GM19467 (cell line): ENCODE data around the gene CDC42BPA.

ENCODE experiments used
- ATAC-seq: cut with Tn5 transposase; IDR thresholded peaks from one replicate; pipeline ENCODE4 v1.9.1; 2021; ENCODE audit warnings: mild to moderate bottlenecking, moderate library complexity; ENCODE audit not compliant: unreplicated experiment

CDC42BPA gene

DNA sequence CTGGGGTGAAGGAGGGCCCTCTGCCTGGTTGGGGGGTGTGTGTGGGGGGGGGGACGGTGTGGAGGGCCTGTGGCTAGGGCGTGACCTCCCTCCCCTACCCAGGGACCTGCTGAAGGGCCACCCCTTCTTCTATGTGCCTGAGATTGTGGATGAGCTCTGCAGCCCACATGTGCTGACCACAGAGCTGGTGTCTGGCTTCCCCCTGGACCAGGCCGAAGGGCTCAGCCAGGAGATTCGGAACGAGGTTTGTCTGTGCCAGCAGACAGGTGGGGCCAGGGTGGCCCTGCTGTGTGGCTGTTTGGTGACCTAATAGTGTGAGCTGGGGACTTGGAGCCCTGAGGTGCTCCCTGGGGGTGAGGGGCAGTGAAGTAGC, 334.3 kb downstream of the CDC42BPA start:
- ATAC-seq = no peak

DNA sequence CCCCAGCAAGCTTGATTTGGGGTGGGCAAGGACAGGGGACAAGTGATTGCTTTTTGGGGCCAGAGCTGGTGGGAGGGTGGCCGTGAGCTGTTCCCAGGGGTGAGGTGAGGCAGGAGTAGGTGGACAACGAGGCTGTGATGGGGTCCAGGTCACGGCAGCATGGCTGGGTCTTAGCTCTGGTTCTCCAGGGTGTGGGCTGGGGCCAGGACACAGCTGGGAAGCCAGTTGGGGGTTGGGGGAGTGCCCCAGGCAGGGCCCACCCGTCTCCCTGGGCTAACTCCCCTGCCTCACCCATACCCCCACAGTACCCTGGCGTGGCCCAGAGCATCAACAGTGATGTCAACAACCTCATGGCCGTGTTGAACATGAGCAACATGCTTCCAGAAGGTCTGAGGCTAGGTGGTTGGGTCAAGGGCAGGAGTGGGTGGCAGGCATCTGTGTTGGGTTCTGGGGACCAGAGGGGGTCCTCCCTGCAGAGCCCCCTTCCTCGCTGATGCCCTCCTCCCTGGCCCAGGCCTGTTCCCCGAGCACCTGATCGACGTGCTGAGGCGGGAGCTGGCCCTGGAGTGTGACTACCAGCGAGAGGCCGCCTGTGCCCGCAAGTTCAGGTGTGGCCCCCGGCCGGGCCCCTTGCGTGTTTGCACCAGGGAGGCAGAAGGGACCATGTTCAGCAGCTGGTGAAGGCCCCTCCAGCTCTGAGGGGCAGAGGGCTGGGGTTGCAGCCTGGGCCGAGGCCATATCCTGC, 334.9 kb downstream of the CDC42BPA start:
- ATAC-seq = no peak

DNA sequence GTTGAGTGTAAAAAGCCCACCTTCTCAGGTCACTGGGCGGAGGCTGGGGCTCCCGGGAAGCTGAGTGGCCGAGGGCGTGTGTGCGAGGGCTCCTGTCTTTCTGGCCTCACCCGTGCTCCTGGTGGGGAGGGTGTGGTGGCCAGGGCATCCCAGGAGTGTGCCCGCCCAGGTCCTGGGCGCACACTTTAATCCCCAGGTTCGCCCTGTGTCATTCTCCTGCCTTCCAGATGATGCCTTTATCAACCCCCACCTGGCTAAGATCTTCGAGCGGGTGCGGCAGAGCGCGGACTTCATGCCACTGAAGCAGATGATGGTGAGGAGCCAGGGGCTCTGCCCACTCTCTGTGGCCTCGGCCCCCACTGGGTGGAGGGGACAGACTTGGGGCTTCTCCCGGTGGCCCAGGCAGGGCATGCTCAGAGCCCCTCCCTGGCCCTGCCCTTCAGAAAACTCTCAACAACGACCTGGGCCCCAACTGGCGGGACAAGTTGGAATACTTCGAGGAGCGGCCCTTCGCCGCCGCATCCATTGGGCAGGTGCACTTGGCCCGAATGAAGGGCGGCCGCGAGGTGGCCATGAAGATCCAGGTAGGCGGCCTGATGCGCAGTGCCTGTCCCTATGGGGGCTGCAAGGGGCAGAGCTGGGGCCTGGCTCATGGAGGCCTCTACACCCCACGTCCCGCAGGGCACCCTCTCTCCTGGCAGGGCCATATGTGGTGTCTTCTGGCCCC, 335.7 kb downstream of the CDC42BPA start:
- ATAC-seq = no peak

DNA sequence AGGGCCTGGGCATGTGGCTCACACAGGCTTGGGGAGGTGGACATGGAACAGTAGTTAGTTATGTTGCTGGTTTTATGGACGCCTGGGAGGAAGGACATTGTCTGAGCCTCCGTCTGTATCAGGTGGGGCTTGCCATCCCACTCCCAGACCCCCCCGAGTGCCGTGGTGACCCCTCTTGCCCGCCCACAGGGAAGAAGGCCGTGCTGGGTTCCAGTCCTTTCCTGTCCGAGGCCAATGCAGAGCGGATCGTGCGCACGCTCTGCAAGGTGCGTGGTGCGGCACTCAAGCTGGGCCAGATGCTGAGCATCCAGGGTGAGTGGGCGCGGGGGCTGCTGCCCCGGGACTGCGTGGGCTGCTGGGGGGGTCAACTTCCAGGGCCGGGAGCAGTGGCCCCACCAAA, 336.5 kb downstream of the CDC42BPA start:
- ATAC-seq = no peak

DNA sequence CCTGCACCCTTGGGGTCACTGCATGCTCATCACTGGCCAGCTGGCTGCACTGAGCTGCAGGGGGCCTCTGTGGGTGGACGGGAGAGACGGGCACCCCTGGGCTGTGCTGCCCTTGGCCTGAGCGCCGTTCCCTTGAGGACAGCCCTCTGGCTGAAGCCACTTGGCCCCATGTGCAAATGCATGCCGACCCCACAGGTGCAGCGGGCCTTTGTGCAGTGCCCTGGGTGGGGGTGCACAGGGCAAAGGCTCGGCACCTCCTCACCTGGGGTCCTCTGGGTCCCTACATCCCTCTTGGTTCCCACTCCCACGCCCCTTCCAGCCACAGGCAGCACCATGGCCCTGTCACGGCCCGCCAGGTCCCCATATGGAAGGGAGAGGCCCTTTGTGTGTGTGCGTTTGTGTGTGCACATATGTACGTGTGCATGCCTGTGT, 336.9 kb downstream of the CDC42BPA start:
- no peak for ATAC-seq

DNA sequence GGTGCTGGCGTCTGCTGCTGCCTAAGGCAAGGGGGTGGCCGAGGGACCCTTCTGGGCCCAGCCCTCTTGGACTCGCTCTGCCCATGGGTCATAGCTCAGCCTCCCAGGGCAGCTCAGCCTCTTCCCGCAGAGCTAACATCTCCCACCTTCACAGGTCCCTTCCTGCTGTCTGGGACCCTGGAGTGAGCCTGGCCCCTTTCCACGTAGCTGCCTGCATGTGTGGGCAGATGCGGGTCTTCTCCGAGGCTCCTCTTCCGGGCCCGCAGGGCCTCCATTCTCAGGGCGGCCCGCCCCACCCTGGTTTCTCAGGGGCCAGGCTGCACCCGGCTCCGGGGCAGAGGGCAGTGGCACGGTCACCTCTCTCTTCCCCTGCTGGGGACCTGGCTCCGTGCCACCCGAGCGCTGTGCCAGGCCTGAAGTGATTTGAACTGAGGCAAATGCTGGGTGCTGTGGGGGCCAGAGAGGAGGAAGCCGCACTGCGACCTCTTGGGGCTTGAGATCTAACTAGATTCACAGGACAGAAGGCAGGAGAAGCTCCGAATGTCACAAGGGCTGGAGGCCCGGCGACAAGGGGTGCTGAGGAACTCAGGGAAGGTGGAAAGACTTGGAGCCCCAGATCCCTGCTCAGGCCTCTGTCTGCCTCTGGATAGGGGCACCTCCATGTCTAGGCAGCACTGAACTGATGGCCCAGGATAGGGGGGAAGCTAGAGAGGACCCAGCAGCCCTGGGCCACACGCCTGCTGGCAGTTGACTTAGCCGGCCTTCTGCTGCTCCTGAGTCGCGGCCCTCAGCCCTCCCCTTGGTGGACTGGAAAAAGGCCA, 337.5 kb downstream of the CDC42BPA start:
- ATAC-seq = no peak

DNA sequence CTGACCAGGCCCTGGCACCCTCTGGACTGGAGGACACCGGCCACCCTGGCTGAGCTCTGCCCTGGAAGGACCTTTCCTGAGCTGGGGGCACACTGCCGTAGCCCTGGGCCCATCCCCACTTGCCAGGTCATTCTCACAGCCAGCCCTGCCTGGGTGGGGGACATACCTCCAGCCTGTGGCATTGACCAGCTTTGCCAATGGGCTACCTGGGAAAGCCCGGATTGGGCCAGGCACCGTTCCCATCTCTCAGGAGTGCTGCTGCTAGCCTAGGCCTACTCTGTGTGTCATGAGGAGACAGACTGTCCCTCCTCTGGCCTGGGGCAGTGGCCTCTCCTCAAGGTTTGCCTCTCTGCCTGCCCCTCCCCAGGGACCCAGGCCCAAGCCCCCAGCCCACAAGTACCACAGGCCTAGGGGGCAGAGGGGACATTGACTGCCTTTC, 338.2 kb downstream of the CDC42BPA start:
- no peak for ATAC-seq

DNA sequence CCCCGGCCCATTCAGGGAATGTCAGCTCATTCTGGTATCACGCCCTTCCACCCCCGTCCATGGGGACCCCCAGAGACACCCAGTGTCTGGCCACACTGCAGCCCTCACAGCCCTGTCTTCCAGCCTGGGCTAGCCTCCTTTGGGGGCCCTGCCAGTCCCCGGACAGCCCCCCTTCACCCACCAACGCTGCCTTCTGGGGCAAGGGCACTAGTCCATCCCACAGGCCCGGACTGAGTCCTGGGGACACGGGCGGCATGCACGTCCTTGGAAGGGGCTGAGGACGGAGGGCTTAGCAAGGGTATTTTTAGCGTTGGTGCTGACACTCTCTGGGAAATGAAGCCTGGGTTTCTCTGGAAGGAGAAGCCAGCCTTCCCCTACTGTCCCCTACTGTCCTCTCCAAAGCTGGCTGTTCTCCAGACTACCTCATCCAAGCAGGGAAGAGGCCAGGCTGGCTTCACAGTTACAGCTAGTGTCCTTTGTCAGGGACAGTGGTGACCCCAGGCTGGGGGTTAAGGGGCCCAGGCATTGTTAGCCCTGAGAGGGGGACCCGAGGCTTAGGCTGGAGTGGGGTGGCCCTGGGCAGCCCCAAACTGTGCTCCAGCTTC, 338.7 kb downstream of the CDC42BPA start:
- no peak for ATAC-seq

DNA sequence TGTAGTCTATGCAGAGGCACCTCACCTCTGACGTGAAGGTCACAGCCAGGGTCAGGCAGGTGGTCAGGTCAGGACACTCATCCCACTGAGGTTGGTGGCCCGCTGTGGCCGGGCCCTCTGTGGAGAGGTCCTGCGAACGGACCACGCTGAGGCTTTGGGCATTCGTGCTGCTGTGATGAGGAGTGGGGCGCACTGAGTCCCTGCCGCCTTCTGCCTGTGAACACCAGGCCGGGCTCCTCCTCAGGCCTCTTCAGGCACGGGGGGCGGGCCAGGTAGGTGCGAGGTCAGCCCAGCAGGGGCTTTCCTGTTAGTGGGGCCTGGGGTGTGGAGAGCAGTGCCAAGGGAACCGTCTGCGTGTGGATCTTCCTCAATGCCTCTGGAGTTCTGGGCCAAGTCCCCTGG, 339.2 kb downstream of the CDC42BPA start:
- ATAC-seq = no peak

DNA sequence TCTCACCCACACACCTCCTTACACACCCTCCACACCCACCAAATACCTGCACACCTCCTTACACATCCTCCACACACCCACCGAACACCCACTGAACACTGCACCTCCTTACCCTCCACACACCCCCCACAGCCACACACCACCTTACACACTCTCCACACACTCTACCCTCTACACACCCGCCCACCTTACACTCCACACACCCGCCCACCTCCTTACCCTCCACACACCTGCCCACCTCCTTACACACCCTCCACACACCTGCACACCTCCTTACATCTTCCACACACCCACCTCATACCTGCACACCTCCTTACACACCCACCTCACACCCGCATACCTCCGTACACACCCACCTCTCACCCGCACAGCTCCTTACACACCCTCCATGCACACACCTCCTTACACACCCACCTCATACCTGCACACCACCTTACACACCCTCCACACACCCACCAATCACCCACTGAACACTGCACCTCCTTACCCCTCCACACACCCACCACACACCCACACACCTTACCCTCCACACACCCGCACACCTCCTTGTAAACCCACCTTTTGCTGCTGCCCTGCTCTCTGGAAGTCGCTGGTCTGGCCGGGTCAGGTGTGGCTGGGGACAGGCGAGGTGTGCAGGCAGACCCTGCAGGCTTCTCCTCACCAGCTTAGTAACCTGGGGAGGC, 339.7 kb downstream of the CDC42BPA start:
- no peak for ATAC-seq

DNA sequence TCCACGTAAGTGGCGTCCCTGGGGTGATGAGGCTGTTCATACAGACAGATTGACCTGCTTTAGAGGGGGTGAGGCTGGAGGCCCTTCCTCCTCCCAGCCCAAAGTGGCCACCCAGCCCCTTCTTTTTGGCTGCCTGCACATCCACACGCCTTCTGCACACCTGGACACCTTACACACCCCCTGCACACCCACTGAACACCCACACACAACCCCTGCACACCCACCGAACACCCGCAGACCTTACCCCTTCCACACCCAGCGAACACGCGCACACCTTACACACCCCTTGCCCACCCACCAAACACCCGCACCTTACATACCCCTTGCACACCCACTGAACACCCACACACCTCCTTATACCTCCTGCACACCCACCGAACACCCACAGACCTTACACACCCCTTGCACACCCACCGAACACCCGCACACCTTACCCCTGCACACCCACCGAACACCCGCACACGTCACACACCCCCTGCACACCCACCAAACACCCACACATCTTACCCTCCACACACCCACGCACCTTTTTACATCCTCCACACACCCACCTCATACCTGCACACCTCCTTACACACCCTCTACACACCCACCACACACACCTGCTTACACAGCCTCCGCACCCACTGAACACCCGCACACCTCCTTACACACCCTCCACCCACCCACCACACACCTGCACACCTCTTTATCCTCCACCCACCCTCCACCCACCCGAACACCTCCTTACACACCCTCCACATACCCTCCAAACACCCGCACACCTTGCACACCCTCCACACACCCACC, 340.5 kb downstream of the CDC42BPA start:
- no peak for ATAC-seq

DNA sequence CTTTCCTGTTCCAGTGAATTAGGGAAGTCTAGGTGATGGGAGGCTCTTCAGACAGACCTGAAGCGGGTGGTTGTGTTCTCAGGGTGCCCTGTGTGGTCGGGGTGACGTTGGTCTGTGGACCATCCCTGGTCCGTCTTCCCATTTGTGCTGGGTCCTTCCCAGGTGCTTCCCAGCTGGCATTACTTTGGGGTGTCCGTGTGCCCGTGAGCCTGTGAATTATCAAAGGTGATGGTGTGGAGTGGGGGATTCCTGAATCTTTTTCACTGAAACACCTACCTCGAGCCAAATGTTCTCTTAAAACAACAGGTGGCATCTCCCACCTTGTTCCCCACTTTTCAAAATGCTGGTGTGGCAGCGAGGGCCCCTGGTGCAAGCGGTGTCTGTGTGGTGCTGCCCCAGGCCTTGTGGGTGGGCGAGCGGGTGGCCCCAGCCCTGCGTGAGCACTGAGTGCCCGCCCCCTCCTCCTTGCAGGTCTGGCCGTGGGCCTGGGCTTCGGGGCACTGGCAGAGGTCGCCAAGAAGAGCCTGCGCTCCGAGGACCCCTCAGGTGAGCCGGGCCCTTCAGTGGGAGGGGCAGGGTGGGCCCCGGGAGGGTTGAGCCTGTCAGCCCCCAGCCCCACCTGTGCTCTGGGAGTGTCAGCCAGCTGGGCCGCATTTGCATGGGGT, 341.2 kb downstream of the CDC42BPA start:
- ATAC-seq = no peak

DNA sequence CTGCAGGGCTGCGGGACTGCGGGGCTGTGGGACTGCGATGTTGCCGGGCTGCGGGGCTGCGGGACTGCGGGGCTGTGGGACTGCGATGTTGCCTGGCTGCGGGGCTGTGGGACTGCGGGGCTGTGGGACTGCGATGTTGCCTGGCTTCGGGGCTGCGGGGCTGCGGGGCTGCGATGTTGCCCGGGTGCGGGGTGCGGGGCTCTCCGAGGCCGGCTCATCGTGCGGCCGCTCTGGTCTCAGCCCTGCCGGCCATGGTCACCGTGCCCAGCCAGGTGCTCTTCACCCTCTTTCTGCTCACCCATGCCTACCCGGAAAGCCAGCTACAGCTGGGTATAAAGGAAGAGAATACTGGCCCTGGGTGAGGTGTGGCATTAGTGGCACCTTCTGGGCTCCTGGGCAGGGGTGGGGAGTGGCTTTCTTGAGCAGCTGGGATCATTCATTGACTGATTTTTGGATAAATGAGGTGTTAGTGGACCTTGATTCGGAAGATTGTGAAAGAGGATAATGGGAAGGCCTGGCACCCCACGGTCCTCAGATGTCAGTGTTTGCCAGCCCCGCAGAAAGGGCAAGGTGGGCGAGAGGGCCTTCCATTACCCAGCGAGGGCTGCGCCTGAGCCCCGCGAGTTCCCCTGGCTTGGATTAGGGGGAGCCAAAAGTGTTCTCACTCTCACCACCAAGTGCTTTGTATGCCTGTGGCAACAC, 341.9 kb downstream of the CDC42BPA start:
- no peak for ATAC-seq

DNA sequence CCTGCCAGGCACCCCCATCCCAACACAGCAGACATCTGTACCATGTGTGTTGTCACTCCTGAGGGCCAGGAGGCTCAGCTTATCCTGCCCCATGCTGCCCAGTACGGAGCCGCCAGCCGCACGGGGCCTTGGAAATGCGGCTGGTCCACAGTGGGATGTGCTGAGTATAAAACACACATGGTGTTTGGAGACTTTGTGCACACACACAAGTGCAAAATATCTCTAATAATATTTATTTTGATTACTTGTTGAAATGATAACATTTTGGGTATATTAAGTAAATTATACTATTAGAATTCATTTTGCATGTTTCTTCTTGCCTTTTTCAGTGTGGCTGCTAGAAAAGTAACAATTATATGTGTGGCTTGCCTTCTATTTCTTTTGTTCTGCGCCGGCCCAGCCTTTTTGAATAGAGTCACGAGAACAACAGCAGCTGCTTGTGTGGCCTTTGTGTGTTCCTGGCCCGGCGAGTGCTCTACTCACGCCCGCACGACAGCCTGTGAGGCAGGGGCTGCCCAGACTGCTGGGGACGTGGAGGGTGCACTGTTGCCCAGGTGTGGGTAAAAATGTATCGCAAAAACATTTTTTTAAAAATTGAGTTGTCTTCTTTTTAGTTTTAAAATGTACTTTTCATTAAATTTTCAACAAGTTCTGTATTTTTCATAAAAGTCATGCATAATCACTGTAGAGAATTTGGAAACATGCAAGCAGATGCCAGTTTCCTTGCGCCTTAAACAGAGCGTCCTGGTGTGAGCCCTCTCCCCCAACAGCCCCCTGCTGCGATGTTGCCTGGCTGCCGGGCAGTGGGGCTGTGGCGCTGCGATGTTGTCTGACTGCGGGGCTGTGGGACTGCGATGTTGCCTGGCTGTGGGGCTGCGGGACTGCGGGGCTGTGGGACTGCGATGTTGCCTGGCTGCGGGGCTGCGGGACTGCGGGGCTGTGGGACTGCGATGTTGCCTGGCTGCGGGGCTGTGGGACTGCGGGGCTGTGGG, 342.7 kb downstream of the CDC42BPA start:
- no peak for ATAC-seq

DNA sequence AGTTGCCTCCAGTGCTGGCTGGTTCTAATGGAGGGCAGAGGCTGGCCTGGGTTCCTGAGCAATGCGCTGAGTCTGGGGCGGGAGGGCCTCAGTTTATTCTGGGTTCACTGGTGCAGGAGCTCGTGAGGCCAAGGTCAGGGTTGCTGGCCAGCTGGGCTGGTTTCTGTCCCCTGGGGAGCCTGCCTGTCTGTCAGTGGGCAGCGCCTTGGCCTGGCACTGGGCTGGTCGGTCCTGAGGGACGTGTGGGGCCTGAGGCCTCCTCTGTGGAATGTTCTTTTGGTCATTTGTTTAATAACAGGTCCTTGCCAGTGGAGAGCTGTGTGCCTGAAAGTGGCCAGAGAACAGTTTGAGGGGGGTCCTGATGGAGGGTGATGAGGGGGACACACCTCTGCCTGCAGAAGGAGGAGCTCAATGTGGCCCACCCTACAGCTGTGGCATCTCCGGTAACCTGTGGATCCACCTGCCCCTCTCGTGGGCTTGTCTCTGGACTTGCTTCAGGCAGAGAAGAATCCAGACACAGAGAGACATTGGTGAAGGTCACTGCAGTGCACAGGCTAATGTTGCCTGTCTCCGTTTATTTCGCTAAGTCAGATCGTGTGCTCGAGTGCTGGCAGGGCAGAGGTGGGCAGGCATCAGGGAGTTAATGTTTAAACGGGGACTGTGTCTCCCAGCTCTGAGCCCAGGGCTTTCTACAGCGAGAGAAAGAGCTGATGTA, 343.6 kb downstream of the CDC42BPA start:
- ATAC-seq = no peak

DNA sequence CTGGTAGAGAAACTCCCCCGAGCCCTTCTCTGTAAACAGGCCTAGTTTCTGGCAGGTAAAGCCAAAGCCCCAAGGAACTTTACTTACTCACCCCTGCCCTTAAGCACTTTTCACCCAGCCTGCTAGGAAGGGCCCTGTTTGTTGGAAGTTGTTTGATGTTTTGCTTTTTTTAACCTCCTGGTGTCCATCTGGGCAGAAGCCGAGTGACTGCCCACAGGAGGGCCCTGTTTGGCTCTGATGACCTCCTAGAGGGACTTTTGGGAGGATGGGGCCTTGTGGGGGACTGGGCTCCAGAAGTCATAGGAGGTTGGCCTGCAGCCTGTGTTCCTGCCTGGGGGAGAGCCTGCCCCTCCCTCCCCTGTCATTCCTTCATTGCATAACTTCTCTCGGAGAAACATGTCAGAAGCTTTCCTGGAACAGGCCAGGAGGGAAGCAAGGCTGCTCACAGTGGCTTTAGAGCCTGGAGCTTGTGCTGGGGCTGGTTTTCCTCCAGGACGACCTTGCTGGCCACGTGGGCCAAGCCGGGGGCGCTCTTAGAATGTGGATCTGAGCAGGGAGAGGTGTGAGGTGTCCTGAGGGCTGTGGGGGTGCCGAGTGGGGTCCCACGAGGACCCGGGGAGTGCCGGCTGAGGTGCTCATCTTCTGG, 344.3 kb downstream of the CDC42BPA start:
- no peak for ATAC-seq
